Erythroblast (primary cell): ENCODE data around the gene FAM217A.
A peak's percentile ranks its signal among the peaks of the same experiment; 100 is the strongest.

Experiments used
- DNase-seq, 2 experiments: peaks; one replicate each; lab custom pipeline; 2025; lab: John Stamatoyannopoulos, UW
- GATA1 ChIP-seq: IDR thresholded peaks from 2 replicates; pipeline ENCODE4 v1.6.1; 2011; ENCODE audit warnings: low read depth, mild to moderate bottlenecking, control low read depth, low read length, moderate library complexity
- POLR2A ChIP-seq: IDR thresholded peaks from 2 replicates; pipeline ENCODE4 v1.6.1; 2011; ENCODE audit warnings: mild to moderate bottlenecking, low read length

Gene FAM217A

DNA sequence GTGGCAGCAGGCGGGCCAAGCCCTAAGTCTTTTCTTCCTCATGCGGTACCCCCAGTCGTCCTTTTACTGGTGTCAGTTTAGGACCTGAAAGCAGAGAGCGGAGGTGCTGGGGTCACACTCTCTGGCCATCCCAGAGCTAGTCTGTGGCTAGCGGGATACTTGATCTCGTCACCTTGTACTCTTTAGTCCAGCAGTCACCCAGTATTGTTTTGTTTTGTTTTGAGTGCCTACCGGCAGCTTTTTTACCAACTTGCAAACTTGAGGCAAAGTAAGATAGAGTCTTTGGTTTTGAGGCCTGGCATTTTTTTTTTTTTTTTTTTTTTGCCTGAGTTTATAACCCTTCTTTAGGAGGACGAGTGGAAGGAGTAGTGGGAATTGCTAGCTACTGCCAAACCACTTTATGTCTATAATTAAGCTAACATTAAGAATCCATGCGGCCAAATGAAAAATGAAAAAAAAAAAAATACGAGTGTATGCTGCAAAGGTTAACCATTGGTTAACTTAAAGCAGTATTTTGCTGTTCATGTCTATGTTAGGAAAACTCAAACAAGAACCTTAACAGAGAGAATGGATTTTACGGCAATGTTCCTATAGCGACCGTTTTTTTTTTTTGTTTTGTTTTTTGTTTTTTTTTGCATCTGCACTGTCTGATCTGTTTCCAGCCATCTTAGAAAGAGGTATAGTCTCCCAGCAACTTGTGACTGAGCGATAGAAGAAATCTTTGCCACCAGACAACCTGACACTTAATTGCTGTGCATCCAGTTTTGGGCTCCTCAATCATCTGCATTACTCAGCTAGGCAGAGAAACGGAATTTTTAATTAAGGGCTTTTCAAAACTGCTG lies 56.9 kb downstream of the FAM217A start:
- DNase-seq, result peak; percentile 76 to 84
- TF ChIP-seq POLR2A, result no peak
- no peak for TF ChIP-seq GATA1

DNA sequence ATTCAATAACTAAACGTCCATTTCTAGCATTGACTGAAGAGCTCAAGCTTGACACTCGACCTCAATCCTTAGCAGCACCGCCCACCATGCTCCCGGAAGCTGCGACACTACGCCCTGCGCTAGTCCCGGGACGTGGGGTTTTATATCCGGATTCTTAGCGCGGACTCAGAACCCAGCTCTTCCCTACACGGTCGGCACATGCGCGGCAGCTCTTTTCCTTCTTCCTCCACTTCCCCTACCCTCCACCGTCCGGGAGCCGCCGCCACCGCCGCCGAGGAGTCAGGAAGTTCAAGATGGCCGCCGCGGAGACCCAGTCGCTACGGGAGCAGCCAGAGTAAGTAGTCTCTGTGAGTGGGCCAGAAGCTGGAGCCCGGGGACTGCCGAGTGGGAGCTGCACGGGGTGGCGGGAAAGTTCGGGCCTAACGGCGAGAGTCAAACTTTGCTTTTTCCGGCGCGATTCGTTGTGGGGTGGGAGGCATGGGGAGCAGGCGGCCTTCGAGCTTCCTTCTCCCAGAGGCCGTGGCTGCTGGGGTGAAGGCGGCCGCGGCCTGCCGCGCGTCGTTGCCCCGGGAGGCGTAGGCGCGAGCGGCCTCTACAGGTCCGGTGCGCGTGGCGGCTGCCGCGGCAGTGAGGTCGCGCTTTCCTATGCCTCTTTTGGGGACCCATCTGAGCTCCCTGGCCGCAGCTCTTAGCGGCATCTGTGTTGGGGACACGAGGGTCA lies 57.6 kb downstream of the FAM217A start:
- DNase-seq, result peak; percentile 90 to 92
- TF ChIP-seq GATA1 (no peak), POLR2A (peak; percentile 92)

GRCh38 chr6:4020822-4021132 lies 58.2 kb downstream of the FAM217A start:
- DNase-seq, result no peak
- TF ChIP-seq POLR2A, result no peak
- TF ChIP-seq GATA1, result no peak

- DNase-seq, result no peak
These were observed 60.1 kb downstream of the FAM217A start for GRCh38 chr6:4018924-4019236.

More at GRCh38 chr6:4018924-4019236, 60.1 kb downstream of the FAM217A start:
- TF ChIP-seq POLR2A (no peak), GATA1 (no peak)
